A673 (cell line): ENCODE data around the gene APOL1. TPM values are rescaled to one million over a fixed set of nuclear protein-coding genes. Genes with fewer than 3 reads are reported as not detected.

ENCODE experiments used
- BruUV-seq: library from RNA; stranded (reverse); fragments of 400-500 nt; replicated peaks from 2 replicates; lab custom pipeline; 2021; lab: Mats Ljungman, UMichigan
- CTCF ChIA-PET: fragments of 300-600 bp; sonication (Branson Sonifier 250); formaldehyde crosslinking; loops from one replicate; lab custom pipeline; 2022; ENCODE audit warnings: antibody characterized with exemption; lab: Charles Lee
- POLR2A ChIA-PET: fragments of 300-600 bp; sonication (Branson Sonifier 250); formaldehyde crosslinking; loops from one replicate; lab custom pipeline; 2022; ENCODE audit warnings: antibody characterized with exemption; ENCODE audit not compliant: low non-redundant PET; lab: Charles Lee
- DNase-seq: peaks from one replicate; pipeline ENCODE4 v3.0.0-alpha.2; 2015; ENCODE audit warnings: low spot score
- H3K27ac ChIP-seq: fragments of 200-600 bp; sonication (generic); 2 replicates; pipeline ENCODE4 v1.5.1; 2016; ENCODE audit warnings: mixed run types, low read depth, mild to moderate bottlenecking, mixed read lengths, antibody characterized with exemption, low read length; ENCODE audit not compliant: poor library complexity, severe bottlenecking
- H3K27me3 ChIP-seq: fragments of 200-600 bp; sonication (generic); replicated peaks from 2 replicates; pipeline ENCODE4 v1.6.1; 2017; ENCODE audit warnings: mixed run types, low read depth, mild to moderate bottlenecking, mixed read lengths, antibody characterized with exemption, low read length; ENCODE audit not compliant: insufficient read depth, poor library complexity
- H3K36me3 ChIP-seq: fragments of 200-600 bp; sonication (generic); 2 replicates; pipeline ENCODE4 v1.6.1; 2016; ENCODE audit warnings: mixed run types, mild to moderate bottlenecking, mixed read lengths, antibody characterized with exemption, low read length; ENCODE audit not compliant: insufficient read depth, poor library complexity, severe bottlenecking
- H3K4me1 ChIP-seq: fragments of 200-600 bp; sonication (generic); 2 replicates; pipeline ENCODE4 v1.6.1; 2017; ENCODE audit warnings: mixed run types, mild to moderate bottlenecking, mixed read lengths, antibody characterized with exemption, low read length; ENCODE audit not compliant: insufficient read depth, poor library complexity, severe bottlenecking
- H3K4me3 ChIP-seq: fragments of 200-600 bp; sonication (generic); 2 replicates; pipeline ENCODE4 v1.5.1; 2016; ENCODE audit warnings: low read depth, mixed run types, mild to moderate bottlenecking, mixed read lengths, low read length; ENCODE audit not compliant: poor library complexity, severe bottlenecking
- H3K9me3 ChIP-seq: fragments of 200-600 bp; sonication (generic); 2 replicates; pipeline ENCODE4 v1.6.1; 2016; ENCODE audit warnings: mixed run types, low read depth, mild to moderate bottlenecking, mixed read lengths, antibody characterized with exemption, low read length; ENCODE audit not compliant: poor library complexity, severe bottlenecking
- EZH2 ChIP-seq: fragments of 200-600 bp; sonication (generic); IDR thresholded peaks from 2 replicates; pipeline ENCODE4 v1.6.1; 2017; ENCODE audit warnings: borderline replicate concordance, low read depth, mild to moderate bottlenecking, mixed read lengths, antibody characterized with exemption, low read length; ENCODE audit not compliant: poor library complexity, severe bottlenecking
- intact Hi-C: fragments of 100-400 bp; cut with micrococcal nuclease; formaldehyde crosslinking; loops from one replicate; pipeline ENCODE4 v1.10.0; 2022; ENCODE audit not compliant: unreplicated experiment
- total RNA-seq: library from RNA; stranded (reverse); gene quantifications from 2 replicates; pipeline ENCODE4 v1.2.3, GENCODE V29; 2021
- TF ChIP-seq, protein P1 (sequence below): fragments of 300-800, 200-600 bp; sonication (generic); conservative IDR thresholded peaks from 2 replicates; pipeline ENCODE4 v1.5.1; 2017; ENCODE audit warnings: low read depth, mild to moderate bottlenecking, antibody characterized with exemption, low read length, moderate library complexity, mixed read lengths

Gene APOL1
- total RNA-seq, 1 experiment from 2014 or later = 0.30 TPM

DNA sequence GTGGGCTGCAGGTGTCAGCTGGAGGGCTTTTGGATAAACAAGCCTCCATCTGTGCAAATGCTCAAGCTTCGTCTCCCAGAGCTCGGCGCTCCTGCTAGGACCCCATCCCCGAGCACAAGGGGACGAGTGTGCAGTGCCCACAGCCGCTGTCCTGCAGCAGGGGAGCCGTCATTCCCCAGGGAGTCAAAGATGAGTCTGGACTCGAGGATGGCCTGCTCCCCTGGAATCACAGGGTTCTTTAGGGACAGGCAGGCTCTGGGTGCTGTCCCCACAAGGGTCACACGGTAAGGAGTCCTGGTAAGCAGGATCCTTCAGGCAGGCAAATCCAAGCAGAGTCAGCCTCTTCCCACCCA is 50.2 kb downstream of the APOL1 start:
- Histone ChIP-seq H3K36me3 (peaks cover 81% of the 10 kb centered on the region), H3K4me1 (no peaks in the 10 kb centered on the region), H3K27ac (no peak overlapping the region), H3K4me3 (no peak overlapping the region), H3K9me3 (no peaks in the 10 kb centered on the region), H3K27me3 (no peaks in the 10 kb centered on the region)
- TF ChIP-seq, protein P1, sequence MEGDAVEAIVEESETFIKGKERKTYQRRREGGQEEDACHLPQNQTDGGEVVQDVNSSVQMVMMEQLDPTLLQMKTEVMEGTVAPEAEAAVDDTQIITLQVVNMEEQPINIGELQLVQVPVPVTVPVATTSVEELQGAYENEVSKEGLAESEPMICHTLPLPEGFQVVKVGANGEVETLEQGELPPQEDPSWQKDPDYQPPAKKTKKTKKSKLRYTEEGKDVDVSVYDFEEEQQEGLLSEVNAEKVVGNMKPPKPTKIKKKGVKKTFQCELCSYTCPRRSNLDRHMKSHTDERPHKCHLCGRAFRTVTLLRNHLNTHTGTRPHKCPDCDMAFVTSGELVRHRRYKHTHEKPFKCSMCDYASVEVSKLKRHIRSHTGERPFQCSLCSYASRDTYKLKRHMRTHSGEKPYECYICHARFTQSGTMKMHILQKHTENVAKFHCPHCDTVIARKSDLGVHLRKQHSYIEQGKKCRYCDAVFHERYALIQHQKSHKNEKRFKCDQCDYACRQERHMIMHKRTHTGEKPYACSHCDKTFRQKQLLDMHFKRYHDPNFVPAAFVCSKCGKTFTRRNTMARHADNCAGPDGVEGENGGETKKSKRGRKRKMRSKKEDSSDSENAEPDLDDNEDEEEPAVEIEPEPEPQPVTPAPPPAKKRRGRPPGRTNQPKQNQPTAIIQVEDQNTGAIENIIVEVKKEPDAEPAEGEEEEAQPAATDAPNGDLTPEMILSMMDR = no peak
- TF ChIP-seq EZH2 = no peak
- BruUV-seq = no TSS peak
- POLR2A ChIA-PET = no interaction called here
- no peak for DNase-seq
- intact Hi-C loops = no loop called here
- CTCF ChIA-PET = interaction anchor here (0.5 to 1.7 kb wide), 5 partner anchors 14 to 183 kb away, joined by 3 to 9 read pairs (median 3); no protein-coding TSS in a partner anchor

DNA sequence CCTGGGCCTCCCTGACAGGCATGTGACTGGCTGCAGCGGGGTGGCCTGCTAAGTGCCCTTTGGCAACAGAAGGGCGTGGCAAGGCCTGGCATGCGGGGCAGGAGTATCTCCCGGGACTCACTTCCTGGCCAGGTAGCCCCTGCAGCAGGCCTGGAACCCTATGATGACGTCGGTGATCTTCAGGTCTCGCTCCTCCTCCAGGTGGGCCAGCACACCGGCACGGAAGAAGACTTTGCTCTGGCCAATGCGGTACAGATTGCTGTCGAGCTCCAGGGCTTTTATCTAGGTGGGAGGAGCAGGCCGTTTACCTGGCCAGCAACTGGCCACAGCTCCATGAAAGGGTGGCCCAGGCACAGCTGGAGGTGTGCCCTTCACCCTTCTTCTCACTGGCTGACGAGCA is 50.9 kb downstream of the APOL1 start:
- peaks cover 78% of the 10 kb centered on the region for H3K36me3 ChIP-seq
- no TSS peak for BruUV-seq
- intact Hi-C loops = no loop called here
- no peak for DNase-seq
- H3K4me1 ChIP-seq = no peaks in the 10 kb centered on the region
- H3K9me3 ChIP-seq = no peaks in the 10 kb centered on the region
- H3K27me3 ChIP-seq = no peaks in the 10 kb centered on the region
- ChIA-PET POLR2A (no interaction called here), CTCF (interaction anchor here (1.6 kb wide), 1 partner anchor 166 kb away, joined by 3 read pairs; no protein-coding TSS in a partner anchor)
- TF ChIP-seq, protein P1 = no peak
- no peak for TF ChIP-seq EZH2
- H3K27ac ChIP-seq = no peak overlapping the region
- H3K4me3 ChIP-seq = no peak overlapping the region

DNA sequence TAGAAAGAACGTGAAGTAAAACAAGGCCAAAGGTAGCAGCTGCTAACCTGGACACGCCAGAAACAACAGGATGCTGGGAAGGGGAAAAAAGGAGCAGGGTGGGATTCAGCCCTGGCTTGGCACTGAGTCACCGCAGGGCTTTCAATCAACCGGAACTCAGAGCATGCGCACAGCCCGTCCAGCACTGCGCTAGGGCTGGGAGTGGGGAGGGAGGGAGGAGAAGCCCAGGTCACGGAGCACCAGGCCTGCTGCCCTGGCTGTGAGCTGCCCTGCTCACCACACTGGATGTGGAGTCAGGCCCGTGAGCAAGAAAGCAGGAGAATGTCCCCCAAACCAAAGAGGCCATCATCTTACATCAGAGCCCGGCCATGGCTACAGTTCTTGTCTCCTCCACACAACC is 51.5 kb downstream of the APOL1 start:
- Histone ChIP-seq H3K27ac (no peak overlapping the region), H3K27me3 (no peaks in the 10 kb centered on the region), H3K4me1 (no peaks in the 10 kb centered on the region), H3K36me3 (peaks cover 78% of the 10 kb centered on the region), H3K9me3 (no peaks in the 10 kb centered on the region), H3K4me3 (no peak overlapping the region)
- no peak for TF ChIP-seq EZH2
- TF ChIP-seq, protein P1 = no peak
- POLR2A ChIA-PET = interaction anchor here (0.6 kb wide), 1 partner anchor 69 kb away, joined by 5 read pairs; no protein-coding TSS in a partner anchor
- CTCF ChIA-PET = interaction anchor here (1.6 kb wide), 1 partner anchor 166 kb away, joined by 3 read pairs; no protein-coding TSS in a partner anchor
- no peak for DNase-seq
- BruUV-seq = no TSS peak
- intact Hi-C loops = no loop called here
